Adrenal gland (tissue), 5 donors: ENCODE results near the gene VENTX.

Experiments used
- POLR2A ChIP-seq, 2 donors: fragments of 450-650 bp; IDR thresholded peaks; one replicate each; pipeline ENCODE4 v1.6.1; 2017; ENCODE audit warnings: antibody characterized with exemption in 2 of 2, mild to moderate bottlenecking in 2 of 2, moderate library complexity in 1 of 2
- TF ChIP-seq, protein P1 (sequence below), 6 experiments: fragments of 450-650 bp in 4 of 6; fragments of 200-600 bp in 2 of 6; sonication (generic) in 1 of 6; IDR thresholded peaks; 1 replicate in 5 of 6; 2 replicates in 1 of 6; pipeline versions ENCODE4 v1.5.1 to v1.8.0; 2016 to 2021; ENCODE audit warnings: antibody characterized with exemption in 6 of 6, mild to moderate bottlenecking in 2 of 6, moderate library complexity in 1 of 6
- donor health status: DM: no; HTN: no; CAD: no.

DNA sequence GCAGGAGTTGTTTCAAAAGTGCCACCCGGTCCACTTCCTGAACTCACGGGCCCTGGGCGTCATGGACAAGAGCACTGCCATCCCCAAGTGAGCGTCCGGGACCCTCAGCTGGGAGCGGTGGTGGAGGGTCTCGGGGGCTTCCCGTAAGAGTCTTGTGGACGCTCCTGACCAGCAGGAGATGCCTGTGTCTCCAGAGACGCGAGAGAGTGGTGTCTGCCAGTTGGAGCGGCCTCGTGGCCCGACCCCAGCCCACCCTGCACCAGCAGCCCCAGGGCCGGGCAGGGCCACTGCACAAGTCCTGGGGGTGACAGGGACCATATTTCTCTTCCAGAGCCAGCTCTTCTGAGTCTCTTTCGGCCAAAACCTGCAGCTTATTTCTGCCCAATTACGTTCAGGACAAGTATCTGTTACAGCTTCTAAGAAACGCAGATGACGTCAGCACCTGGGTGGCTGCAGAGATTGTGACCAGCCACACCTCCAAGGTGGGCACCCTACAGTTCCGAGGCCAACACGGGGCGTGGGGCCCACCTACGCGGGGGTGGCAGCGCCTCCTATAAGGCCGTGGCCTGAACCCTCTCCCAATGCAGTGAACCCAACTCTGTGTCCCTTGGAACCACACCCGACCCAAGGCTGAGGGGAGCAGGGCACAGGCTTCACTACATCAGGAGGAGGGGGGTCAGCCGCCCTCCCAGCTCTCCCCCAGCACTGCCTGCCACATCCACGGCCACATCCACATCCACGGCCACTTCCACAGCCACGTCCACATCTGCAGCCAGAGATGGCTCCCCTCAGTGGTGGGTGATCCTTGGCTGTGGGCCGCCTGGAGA is 23.8 kb upstream of the VENTX start:
- TF ChIP-seq, protein P1, sequence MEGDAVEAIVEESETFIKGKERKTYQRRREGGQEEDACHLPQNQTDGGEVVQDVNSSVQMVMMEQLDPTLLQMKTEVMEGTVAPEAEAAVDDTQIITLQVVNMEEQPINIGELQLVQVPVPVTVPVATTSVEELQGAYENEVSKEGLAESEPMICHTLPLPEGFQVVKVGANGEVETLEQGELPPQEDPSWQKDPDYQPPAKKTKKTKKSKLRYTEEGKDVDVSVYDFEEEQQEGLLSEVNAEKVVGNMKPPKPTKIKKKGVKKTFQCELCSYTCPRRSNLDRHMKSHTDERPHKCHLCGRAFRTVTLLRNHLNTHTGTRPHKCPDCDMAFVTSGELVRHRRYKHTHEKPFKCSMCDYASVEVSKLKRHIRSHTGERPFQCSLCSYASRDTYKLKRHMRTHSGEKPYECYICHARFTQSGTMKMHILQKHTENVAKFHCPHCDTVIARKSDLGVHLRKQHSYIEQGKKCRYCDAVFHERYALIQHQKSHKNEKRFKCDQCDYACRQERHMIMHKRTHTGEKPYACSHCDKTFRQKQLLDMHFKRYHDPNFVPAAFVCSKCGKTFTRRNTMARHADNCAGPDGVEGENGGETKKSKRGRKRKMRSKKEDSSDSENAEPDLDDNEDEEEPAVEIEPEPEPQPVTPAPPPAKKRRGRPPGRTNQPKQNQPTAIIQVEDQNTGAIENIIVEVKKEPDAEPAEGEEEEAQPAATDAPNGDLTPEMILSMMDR (IDR thresholded peaks at IDR 0.05): no peak
- no peak for TF ChIP-seq POLR2A (IDR thresholded peaks at IDR 0.05)
